Measurements from ENCODE around the gene STPG1.
"Not testable (repeated sequence)": the region's sequence is repeated elsewhere in the genome, so short reads cannot be mapped to it uniquely, and the experiment has no call there.

Gene STPG1

DNA sequence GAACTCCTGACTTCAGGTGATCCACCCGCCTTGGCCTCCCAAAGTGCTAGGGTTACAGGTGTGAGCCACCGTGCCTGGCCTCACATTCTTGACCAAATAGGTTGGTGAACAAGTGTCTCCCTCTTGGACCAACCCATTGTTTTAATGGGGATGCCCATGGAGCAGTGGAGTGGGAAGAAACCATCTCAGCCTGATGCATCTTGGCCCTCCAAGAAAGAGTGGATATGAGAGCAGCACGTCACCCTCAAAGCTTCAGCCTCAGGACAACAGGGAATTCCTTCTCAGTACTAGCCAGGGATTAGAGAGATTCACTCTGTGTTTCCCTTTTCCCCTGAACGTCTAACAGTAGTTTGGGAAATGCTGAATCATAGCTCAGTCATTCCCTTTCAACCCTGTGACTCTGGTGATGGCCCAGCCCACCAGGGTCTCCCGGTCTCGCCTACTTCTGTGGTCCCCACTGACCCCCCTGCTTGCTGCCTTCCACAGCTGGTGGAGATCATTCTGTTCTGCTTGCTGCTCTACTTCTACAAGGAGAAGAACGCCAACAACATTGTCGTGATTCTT lies 39.4 kb upstream of the STPG1 start:
- no peak for DNase-seq
- TF ChIP-seq, protein P1, sequence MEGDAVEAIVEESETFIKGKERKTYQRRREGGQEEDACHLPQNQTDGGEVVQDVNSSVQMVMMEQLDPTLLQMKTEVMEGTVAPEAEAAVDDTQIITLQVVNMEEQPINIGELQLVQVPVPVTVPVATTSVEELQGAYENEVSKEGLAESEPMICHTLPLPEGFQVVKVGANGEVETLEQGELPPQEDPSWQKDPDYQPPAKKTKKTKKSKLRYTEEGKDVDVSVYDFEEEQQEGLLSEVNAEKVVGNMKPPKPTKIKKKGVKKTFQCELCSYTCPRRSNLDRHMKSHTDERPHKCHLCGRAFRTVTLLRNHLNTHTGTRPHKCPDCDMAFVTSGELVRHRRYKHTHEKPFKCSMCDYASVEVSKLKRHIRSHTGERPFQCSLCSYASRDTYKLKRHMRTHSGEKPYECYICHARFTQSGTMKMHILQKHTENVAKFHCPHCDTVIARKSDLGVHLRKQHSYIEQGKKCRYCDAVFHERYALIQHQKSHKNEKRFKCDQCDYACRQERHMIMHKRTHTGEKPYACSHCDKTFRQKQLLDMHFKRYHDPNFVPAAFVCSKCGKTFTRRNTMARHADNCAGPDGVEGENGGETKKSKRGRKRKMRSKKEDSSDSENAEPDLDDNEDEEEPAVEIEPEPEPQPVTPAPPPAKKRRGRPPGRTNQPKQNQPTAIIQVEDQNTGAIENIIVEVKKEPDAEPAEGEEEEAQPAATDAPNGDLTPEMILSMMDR (IDR thresholded peaks at IDR 0.05; ENCODE audit: low read depth, low read length): no peak
- no peaks in the 10 kb centered on the region for H3K4me1 ChIP-seq
- H3K9me3 ChIP-seq: no peaks in the 10 kb centered on the region
- no peaks in the 10 kb centered on the region for H3K27me3 ChIP-seq
- no peaks in the 10 kb centered on the region for H3K36me3 ChIP-seq
- H3K4me3 ChIP-seq (ENCODE audit: low read depth, low read length): no peak overlapping the region

- Histone ChIP-seq H3K27me3 (no peaks in the 10 kb centered on the region), H3K4me1 (no peaks in the 10 kb centered on the region), H3K36me3 (no peaks in the 10 kb centered on the region), H3K9me3 (no peaks in the 10 kb centered on the region), H3K4me3 (ENCODE audit: low read depth, low read length) (no peak overlapping the region)
- TF ChIP-seq, protein P1 (IDR thresholded peaks at IDR 0.05; ENCODE audit: low read depth, low read length): no peak
- no peak for DNase-seq
These were observed 38.2 kb upstream of the STPG1 start for GRCh38 chr1:24451746-24452145.

- Histone ChIP-seq H3K27me3 (no peaks in the 10 kb centered on the region), H3K9me3 (no peaks in the 10 kb centered on the region), H3K4me3 (ENCODE audit: low read depth, low read length) (no peak overlapping the region), H3K36me3 (no peaks in the 10 kb centered on the region), H3K4me1 (no peaks in the 10 kb centered on the region)
- TF ChIP-seq, protein P1 (IDR thresholded peaks at IDR 0.05; ENCODE audit: low read depth, low read length): no peak
- no peak for DNase-seq
These were observed 37.3 kb upstream of the STPG1 start for GRCh38 chr1:24450857-24451397.

GRCh38 chr1:24450316-24450715 lies 36.7 kb upstream of the STPG1 start:
- Histone ChIP-seq H3K4me1 (no peaks in the 10 kb centered on the region), H3K36me3 (no peaks in the 10 kb centered on the region), H3K9me3 (no peaks in the 10 kb centered on the region), H3K4me3 (ENCODE audit: low read depth, low read length) (no peak overlapping the region), H3K27me3 (no peaks in the 10 kb centered on the region)
- DNase-seq: no peak
- TF ChIP-seq, protein P1 (IDR thresholded peaks at IDR 0.05; ENCODE audit: low read depth, low read length): no peak

DNA sequence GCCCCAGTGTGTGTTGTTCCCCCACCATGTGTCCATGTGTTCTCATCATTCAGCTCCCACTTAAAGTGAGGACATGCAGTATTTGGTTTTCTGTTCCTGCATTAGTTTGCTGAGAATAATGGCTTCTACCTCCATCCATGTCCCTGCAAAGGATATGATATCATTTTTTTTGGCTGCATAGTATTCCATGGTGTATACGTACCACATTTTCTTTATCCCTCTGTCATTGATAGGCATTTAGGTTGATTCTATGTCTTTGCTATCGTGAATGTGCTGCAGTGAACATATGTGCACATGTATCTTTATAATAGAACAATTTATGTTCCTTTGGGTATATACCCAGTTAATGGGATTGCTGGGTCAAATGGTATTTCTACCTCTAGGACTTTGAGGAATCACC lies 32.9 kb upstream of the STPG1 start:
- H3K9me3 ChIP-seq; H3K36me3 ChIP-seq; DNase-seq; H3K27me3 ChIP-seq; H3K4me3 ChIP-seq (ENCODE audit: low read depth, low read length); H3K4me1 ChIP-seq: not testable (repeated sequence)

- Histone ChIP-seq H3K27me3 (no peaks in the 10 kb centered on the region), H3K36me3 (no peaks in the 10 kb centered on the region), H3K9me3 (no peaks in the 10 kb centered on the region), H3K4me1 (no peaks in the 10 kb centered on the region), H3K4me3 (ENCODE audit: low read depth, low read length) (no peak overlapping the region)
- TF ChIP-seq, protein P1 (IDR thresholded peaks at IDR 0.05; ENCODE audit: low read depth, low read length): no peak
- no peak for DNase-seq
These were observed 29.7 kb upstream of the STPG1 start for GRCh38 chr1:24443241-24443656.

Measured in BE2C (cell line).